GM21786 (cell line): Measurements from ENCODE around the gene BHLHA9.
"Not testable (repeated sequence)": the region's sequence is repeated elsewhere in the genome, so short reads cannot be mapped to it uniquely, and the experiment has no call there.

ENCODE experiments used
- ATAC-seq: cut with Tn5 transposase; IDR thresholded peaks from one replicate; pipeline ENCODE4 v1.9.1; 2021; ENCODE audit not compliant: unreplicated experiment

Gene BHLHA9

GRCh38 chr17:1299552-1300370, 29.5 kb downstream of the BHLHA9 start:
- ATAC-seq, result no peak

- ATAC-seq, result no peak
Observed at GRCh38 chr17:1300371-1300905, 30.2 kb downstream of the BHLHA9 start.

GRCh38 chr17:1301546-1301945, 31.3 kb downstream of the BHLHA9 start:
- ATAC-seq, result no peak

- ATAC-seq, result no peak
Observed at GRCh38 chr17:1302761-1303160, 32.5 kb downstream of the BHLHA9 start.

GRCh38 chr17:1304522-1304921, 34.3 kb downstream of the BHLHA9 start:
- ATAC-seq, result no peak

- ATAC-seq, result no peak
Observed at GRCh38 chr17:1304962-1305563, 34.8 kb downstream of the BHLHA9 start.

- not testable (repeated sequence) for ATAC-seq
Observed at GRCh38 chr17:1307829-1308228, 37.6 kb downstream of the BHLHA9 start.

- no peak for ATAC-seq
Observed at GRCh38 chr17:1312261-1312870, 42.1 kb downstream of the BHLHA9 start.

GRCh38 chr17:1313270-1314005, 43.2 kb downstream of the BHLHA9 start:
- ATAC-seq, result no peak

- ATAC-seq, result no peak
Observed at GRCh38 chr17:1315409-1315808, 45.2 kb downstream of the BHLHA9 start.

GRCh38 chr17:1315891-1316403, 45.7 kb downstream of the BHLHA9 start:
- ATAC-seq, result no peak
